GM23248 (cell line): Measurements from ENCODE around the gene TIFAB.

Source experiments
- EZH2 ChIP-seq: fragments of 200-600 bp; sonication (generic); IDR thresholded peaks from 2 replicates; pipeline ENCODE4 v1.6.1; 2018; ENCODE audit warnings: antibody characterized with exemption, mild to moderate bottlenecking; ENCODE audit not compliant: insufficient read depth, poor library complexity, severe bottlenecking
- EZH2phosphoT487 ChIP-seq: fragments of 200-600 bp; sonication (generic); IDR thresholded peaks from 2 replicates; pipeline ENCODE4 v1.6.1; 2018; ENCODE audit warnings: antibody characterized with exemption, moderate library complexity, mild to moderate bottlenecking, low read depth; ENCODE audit not compliant: insufficient read depth

DNA sequence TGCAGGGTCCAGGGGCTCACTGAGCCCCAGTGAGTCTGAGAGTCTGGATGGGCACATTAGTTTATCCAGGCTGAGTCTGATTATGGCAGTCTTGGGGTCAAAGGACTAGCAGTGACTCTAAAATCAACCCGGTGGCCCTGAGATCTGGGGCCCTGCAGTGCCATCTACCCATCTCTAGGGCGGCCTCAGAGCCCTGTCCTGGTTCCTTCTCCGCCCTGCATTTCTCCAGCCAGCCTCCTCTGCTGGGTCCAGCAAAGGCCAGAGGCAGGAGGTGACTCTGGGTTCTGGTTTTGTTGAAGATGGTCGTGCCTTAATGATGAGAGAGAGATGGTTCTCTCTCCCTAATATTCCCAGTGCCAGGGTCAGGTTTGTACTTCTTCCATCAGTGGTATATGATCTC is 20.0 kb downstream of the TIFAB start:
- TF ChIP-seq EZH2phosphoT487 (no peak), EZH2 (no peak)
